ENCODE measurements around the gene TASL.
"Not testable (repeated sequence)": the region's sequence is repeated elsewhere in the genome, so short reads cannot be mapped to it uniquely, and the experiment has no call there.

The TASL gene

DNA sequence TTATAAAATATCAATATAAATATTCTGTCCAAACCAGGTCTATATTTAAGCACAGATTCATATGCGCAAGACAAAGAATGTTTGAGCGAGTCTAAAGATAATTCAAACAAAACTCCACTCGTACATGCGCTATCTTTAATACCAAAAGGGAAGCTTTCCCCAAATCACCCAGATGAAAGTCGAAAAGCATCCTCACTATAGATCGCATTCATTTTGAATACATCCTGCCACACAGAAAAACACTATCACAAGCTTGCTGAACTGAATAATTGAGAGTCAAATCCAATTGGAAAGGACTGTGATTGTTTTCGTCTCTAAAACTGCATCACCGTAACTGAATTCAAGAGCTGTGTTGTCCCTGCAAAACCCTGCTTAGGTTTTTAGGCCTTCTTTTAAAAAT is 685 bp downstream of the TASL start:
- DNase-seq (ENCODE audit: low spot score) = no peak

- DNase-seq (ENCODE audit: low spot score) = no peak
These were observed 4.4 kb downstream of the TASL start for GRCh38 chrX:30573125-30573524.

GRCh38 chrX:30572678-30573077 is 4.9 kb downstream of the TASL start:
- no peak for DNase-seq (ENCODE audit: low spot score)

DNA sequence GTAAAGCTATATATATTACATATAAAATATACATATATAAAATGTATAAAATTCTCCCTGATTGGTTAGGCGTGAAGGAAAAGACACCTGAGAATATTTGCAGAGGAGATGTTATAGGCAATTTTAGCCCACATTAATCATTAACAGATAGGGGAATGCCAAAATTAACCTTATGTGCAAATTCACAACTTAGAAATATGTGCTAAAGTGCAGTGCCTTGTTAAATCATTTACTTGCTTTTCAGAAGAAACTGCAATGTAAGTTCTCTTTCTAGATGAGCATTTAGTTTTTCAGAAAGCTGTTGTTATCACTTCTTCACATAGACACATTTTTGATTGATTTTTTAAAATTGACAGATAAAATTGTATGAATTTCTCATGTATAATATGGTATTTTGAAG is 5.6 kb downstream of the TASL start:
- DNase-seq (ENCODE audit: low spot score) = no peak

- DNase-seq (ENCODE audit: low spot score) = peak; percentile 22
These were observed 7.1 kb downstream of the TASL start for GRCh38 chrX:30570505-30570904.

GRCh38 chrX:30568136-30568535 is 9.4 kb downstream of the TASL start:
- DNase-seq (ENCODE audit: low spot score) = peak; percentile 28

- DNase-seq (ENCODE audit: low spot score) = not testable (repeated sequence)
These were observed 14.5 kb downstream of the TASL start for GRCh38 chrX:30563070-30563469.

GRCh38 chrX:30561191-30561590 is 16.4 kb downstream of the TASL start:
- DNase-seq (ENCODE audit: low spot score) = no peak

- no peak for DNase-seq (ENCODE audit: low spot score)
These were observed 39.3 kb downstream of the TASL start for GRCh38 chrX:30538271-30538670.

- no peak for DNase-seq (ENCODE audit: low spot score)
These were observed 43.7 kb downstream of the TASL start for GRCh38 chrX:30533835-30534234.

DNA sequence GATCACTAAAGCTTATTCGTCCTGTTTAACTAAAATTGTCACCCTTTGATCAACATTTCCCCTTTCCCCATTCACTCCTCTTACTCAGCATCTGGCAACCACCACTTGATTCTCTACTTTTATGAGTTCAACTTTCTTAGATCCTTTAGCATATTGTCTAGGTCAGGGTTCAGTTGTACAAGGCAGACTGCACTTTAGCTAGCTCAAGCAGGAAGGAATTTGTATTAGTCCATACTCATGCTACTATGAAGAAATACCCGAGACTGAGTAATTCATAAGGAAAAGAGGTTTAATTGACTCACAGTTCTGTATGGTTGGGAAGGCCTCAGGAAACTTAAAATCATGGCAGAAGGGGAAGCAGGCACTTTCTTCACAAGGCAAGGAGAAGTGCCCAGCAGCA is 44.3 kb downstream of the TASL start:
- DNase-seq (ENCODE audit: low spot score) = no peak

GRCh38 chrX:30530606-30531005 is 47.0 kb downstream of the TASL start:
- DNase-seq (ENCODE audit: low spot score) = no peak

DNA sequence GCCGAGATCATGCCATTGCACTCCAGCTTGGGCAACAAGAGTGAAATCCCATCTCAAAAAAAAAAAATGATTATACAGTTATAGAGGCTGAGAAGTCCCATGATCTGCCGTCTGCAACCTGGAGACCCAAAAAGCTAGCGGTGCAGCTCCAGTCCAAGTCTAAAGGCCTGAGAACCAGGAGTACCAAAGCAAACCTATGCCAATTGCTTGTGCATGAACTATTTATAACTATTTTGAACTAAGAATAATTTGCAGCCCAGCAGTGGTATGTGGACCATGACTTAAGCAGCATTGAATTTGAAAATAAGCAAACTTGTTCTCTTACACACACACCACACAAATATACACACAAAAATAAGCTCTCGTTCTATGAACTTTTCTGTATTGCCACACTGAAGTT is 51.8 kb downstream of the TASL start:
- no peak for DNase-seq (ENCODE audit: low spot score)

DNA sequence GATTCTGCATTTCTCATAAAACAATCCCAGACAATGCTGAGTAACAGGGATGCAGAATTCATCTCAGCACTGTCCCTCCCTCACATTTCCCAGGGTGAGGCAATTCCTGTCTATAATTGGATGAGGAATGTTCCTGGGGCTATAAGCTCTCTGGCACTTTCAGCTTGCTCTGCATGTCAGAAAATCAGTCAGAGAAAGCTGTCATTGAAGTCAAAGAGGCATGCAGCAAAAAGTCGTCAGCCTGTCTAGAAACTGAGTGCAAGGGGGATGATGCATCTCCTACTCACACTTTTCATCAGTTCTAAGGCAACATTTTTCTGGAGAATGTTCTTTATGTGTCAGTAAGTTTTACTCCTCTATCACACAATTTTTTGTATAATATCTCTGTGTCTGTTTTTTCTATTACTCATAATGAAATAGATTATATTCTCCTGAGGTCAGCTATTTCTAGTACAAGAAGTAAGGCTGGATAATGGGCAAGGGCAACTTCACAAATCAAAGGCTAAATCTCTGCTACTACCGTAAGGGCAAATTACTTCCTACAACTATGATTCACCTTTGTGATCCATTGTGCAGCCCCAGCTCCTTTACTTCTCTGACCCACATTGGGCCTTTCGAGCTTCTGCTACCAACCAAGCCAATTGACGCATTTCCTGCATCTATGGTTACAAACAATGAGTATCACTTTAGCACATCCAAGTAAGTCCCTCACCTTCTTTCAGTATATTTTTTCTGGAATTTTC is 56.0 kb downstream of the TASL start:
- peak; percentile 44 for DNase-seq (ENCODE audit: low spot score)

DNA sequence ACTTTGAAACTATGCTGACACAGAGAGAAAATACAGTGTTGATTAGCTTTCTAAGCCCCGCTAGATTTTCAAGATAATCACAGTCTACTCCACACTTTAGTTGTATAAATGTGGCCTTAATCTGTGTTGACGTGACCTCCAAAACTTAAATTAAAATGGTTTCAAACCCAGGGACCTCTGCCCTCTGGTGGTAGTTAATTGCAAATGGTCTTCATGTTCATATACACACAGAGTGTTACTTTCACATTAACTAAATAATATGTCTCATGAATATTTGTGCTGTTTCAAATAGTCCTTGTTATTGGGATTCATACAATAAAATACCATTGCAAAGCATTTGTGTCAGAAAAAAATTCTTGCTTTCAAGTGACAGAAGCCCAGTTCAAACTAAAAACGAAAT is 64.3 kb downstream of the TASL start:
- DNase-seq (ENCODE audit: low spot score) = no peak

Data from COLO829 (cell line).